ENCODE data around the gene SPEG.
"Not testable (repeated sequence)": the region's sequence is repeated elsewhere in the genome, so short reads cannot be mapped to it uniquely, and the experiment has no call there.

SPEG gene

GRCh38 chr2:219434718-219435525 is at the start of gene SPEG:
Gene SPEG (plus strand): TSS chr2:219434843. CDS start chr2:219434978, 135 bp downstream.
- no peak for DNase-seq (ENCODE audit: low read depth in 2 of 2)

- DNase-seq (ENCODE audit: low read depth in 2 of 2) = no peak
Observed at GRCh38 chr2:219384859-219385258, 49.8 kb upstream of the SPEG start.

- no peak for DNase-seq (ENCODE audit: low read depth in 2 of 2)
Observed at GRCh38 chr2:219385958-219386520, 48.6 kb upstream of the SPEG start.

- DNase-seq (ENCODE audit: low read depth in 2 of 2) = no peak
Observed at GRCh38 chr2:219386532-219387280, 47.9 kb upstream of the SPEG start.

GRCh38 chr2:219387306-219388120 is 47.1 kb upstream of the SPEG start, which contains the start of gene DNPEP:
Gene DNPEP (minus strand): TSS chr2:219387912. CDS start chr2:219387794, 118 bp downstream.
- peak; percentile 94 for DNase-seq (ENCODE audit: low read depth in 2 of 2)

GRCh38 chr2:219388121-219388906 is 46.3 kb upstream of the SPEG start:
- peak; percentile 99 for DNase-seq (ENCODE audit: low read depth in 2 of 2)

GRCh38 chr2:219388907-219389156 is 45.8 kb upstream of the SPEG start:
- DNase-seq (ENCODE audit: low read depth in 2 of 2) = no peak

- DNase-seq (ENCODE audit: low read depth in 2 of 2) = no peak
Observed at GRCh38 chr2:219392754-219393153, 41.9 kb upstream of the SPEG start.

GRCh38 chr2:219395056-219395455 is 39.6 kb upstream of the SPEG start:
- not testable (repeated sequence) for DNase-seq (ENCODE audit: low read depth in 2 of 2)

- DNase-seq (ENCODE audit: low read depth in 2 of 2) = no peak
Observed at GRCh38 chr2:219395609-219396008, 39.0 kb upstream of the SPEG start.

GRCh38 chr2:219396863-219397457 is 37.7 kb upstream of the SPEG start:
- DNase-seq (ENCODE audit: low read depth in 2 of 2) = no peak

- DNase-seq (ENCODE audit: low read depth in 2 of 2) = no peak
Observed at GRCh38 chr2:219398721-219399363, 35.8 kb upstream of the SPEG start.

GRCh38 chr2:219399716-219400478 is 34.7 kb upstream of the SPEG start:
- DNase-seq (ENCODE audit: low read depth in 2 of 2) = no peak

- DNase-seq (ENCODE audit: low read depth in 2 of 2) = no peak
Observed at GRCh38 chr2:219400562-219400961, 34.1 kb upstream of the SPEG start.

GRCh38 chr2:219401606-219402005 is 33.0 kb upstream of the SPEG start:
- DNase-seq (ENCODE audit: low read depth in 2 of 2) = no peak

- DNase-seq (ENCODE audit: low read depth in 2 of 2) = peak in 1 of 2 donors; percentile 30
Observed at GRCh38 chr2:219402665-219403515, 31.8 kb upstream of the SPEG start.

- no peak for DNase-seq (ENCODE audit: low read depth in 2 of 2)
Observed at GRCh38 chr2:219403861-219404260, 30.8 kb upstream of the SPEG start.

GRCh38 chr2:219404291-219404910 is 30.2 kb upstream of the SPEG start:
- no peak for DNase-seq (ENCODE audit: low read depth in 2 of 2)

Data from stimulated activated CD4-positive, alpha-beta T cell treated with anti-CD3 and anti-CD28 coated beads, Interleukin-1b, Interleukin-23, amount 100 ng/mL, for 1 hour (primary cell).